ENCODE data around the gene ELL. TPM values are rescaled to one million over a fixed set of nuclear protein-coding genes. Genes with fewer than 3 reads are reported as not detected.

Gene ELL
- total RNA-seq, 1 experiment from 2014 or later = 17.3 TPM

- no peak for ATAC-seq
- Mint-ChIP-seq H3K27me3 (ENCODE audit: low read depth) (no peaks in the 10 kb centered on the region), H3K27ac (peak overlapping the region; percentile 92; the same call in 1 of the 2 replicates), H3K9me3 (no peaks in the 10 kb centered on the region), H3K4me3 (no peak overlapping the region), H3K36me3 (no peaks in the 10 kb centered on the region), H3K4me1 (peaks cover 26% of the 10 kb centered on the region)
- CTCF ChIA-PET = interaction anchor here (0.6 to 4.5 kb wide), 9 partner anchors 8 to 353 kb away, joined by 3 to 26 read pairs (median 4); partner anchors contain the start of genes ELL and REX1BD
- no peak for DNase-seq (ENCODE audit: low spot score)
- POLR2A ChIA-PET = no interaction called here
- TF ChIP-seq ZNF317 (CRISPR knock-in tag; IDR thresholded peaks at IDR 0.05; ENCODE audit: borderline replicate concordance, low read depth) = no peak
- TF ChIP-seq EMX1 (CRISPR knock-in tag; IDR thresholded peaks at IDR 0.05) = no peak
- no peak for TF ChIP-seq HMGA2 (CRISPR knock-in tag; IDR thresholded peaks at IDR 0.05)
- no peak for TF ChIP-seq MAX (CRISPR knock-in tag; IDR thresholded peaks at IDR 0.05)
- TF ChIP-seq OVOL2 (CRISPR knock-in tag; IDR thresholded peaks at IDR 0.05; ENCODE audit: borderline replicate concordance) = no peak
- TF ChIP-seq GRHL2 (CRISPR knock-in tag; IDR thresholded peaks at IDR 0.05; ENCODE audit: insufficient replicate concordance, severe bottlenecking) = no peak
- TF ChIP-seq ZMAT4 (CRISPR knock-in tag; IDR thresholded peaks at IDR 0.05) = no peak
- TF ChIP-seq ZNF425 (CRISPR knock-in tag; conservative IDR thresholded peaks at IDR 0.05) = no peak
- no peak for TF ChIP-seq CREM (CRISPR knock-in tag; IDR thresholded peaks at IDR 0.05)
- TF ChIP-seq TEAD4 (CRISPR knock-in tag; IDR thresholded peaks at IDR 0.05) = no peak
- TF ChIP-seq HMGXB4 (CRISPR knock-in tag; IDR thresholded peaks at IDR 0.05) = no peak
- no peak for TF ChIP-seq ZBTB21 (CRISPR knock-in tag; IDR thresholded peaks at IDR 0.05; ENCODE audit: borderline replicate concordance)
- no peak for TF ChIP-seq IRF2 (CRISPR knock-in tag; IDR thresholded peaks at IDR 0.05; ENCODE audit: borderline replicate concordance, low read depth)
These were observed 28.2 kb downstream of the ELL start for GRCh38 chr19:18493440-18494266.

- Mint-ChIP-seq H3K4me1 (peaks cover 30% of the 10 kb centered on the region), H3K36me3 (no peaks in the 10 kb centered on the region), H3K9me3 (no peaks in the 10 kb centered on the region), H3K27ac (peak overlapping the region; percentile 65), H3K27me3 (ENCODE audit: low read depth) (no peaks in the 10 kb centered on the region), H3K4me3 (no peak overlapping the region)
- POLR2A ChIA-PET = interaction anchor here (0.6 kb wide), 1 partner anchor 668 kb away, joined by 4 read pairs; no protein-coding TSS in a partner anchor
- DNase-seq (ENCODE audit: low spot score) (no peak), ATAC-seq (no peak)
- CTCF ChIA-PET = interaction anchor here (0.6 to 2.0 kb wide), 8 partner anchors 13 to 153 kb away, joined by 3 to 7 read pairs (median 4); partner anchors contain the start of genes ELL and REX1BD
- TF ChIP-seq ERG (CRISPR knock-in tag; IDR thresholded peaks at IDR 0.05) = no peak
- TF ChIP-seq E2F4 (CRISPR knock-in tag; IDR thresholded peaks at IDR 0.05; ENCODE audit: borderline replicate concordance, low read depth) = no peak
- TF ChIP-seq MAX (CRISPR knock-in tag; IDR thresholded peaks at IDR 0.05) = no peak
- TF ChIP-seq JUN (CRISPR knock-in tag; IDR thresholded peaks at IDR 0.05) = no peak
- TF ChIP-seq ZNF232 (CRISPR knock-in tag; IDR thresholded peaks at IDR 0.05) = no peak
- TF ChIP-seq NFE2L1 (CRISPR knock-in tag; IDR thresholded peaks at IDR 0.05) = no peak
- TF ChIP-seq SMAD3 (CRISPR knock-in tag; IDR thresholded peaks at IDR 0.05; ENCODE audit: borderline replicate concordance) = no peak
- TF ChIP-seq ZNF263 (CRISPR knock-in tag; IDR thresholded peaks at IDR 0.05; ENCODE audit: low read depth) = no peak
- TF ChIP-seq FOXJ3 (CRISPR knock-in tag; IDR thresholded peaks at IDR 0.05; ENCODE audit: borderline replicate concordance) = no peak
- TF ChIP-seq KAT7 (CRISPR knock-in tag; IDR thresholded peaks at IDR 0.05; ENCODE audit: borderline replicate concordance) = no peak
- TF ChIP-seq MLX (CRISPR knock-in tag; IDR thresholded peaks at IDR 0.05) = no peak
- no peak for TF ChIP-seq SP1 (CRISPR knock-in tag; conservative IDR thresholded peaks at IDR 0.05)
These were observed 29.6 kb downstream of the ELL start for GRCh38 chr19:18491995-18492953.
